Mucosa of gallbladder (tissue), 1 donor: ENCODE results near the gene ZNF646. TPM values are rescaled to one million over a fixed set of nuclear protein-coding genes. Genes with fewer than 3 reads are reported as not detected.
A peak's percentile ranks its signal among the peaks of the same experiment; 100 is the strongest.

Experiments used
- DNase-seq: peaks from one replicate; pipeline ENCODE4 v3.0.0-alpha.2; 2020; ENCODE audit warnings: low spot score
- total RNA-seq: library from RNA; stranded (reverse); gene quantifications from one replicate; pipeline ENCODE4 v1.2.1, GENCODE V29; 2021
- donor health status: DM: no; HTN: no; CAD: no.

The ZNF646 gene
- total RNA-seq, 1 donor from 2014 or later = 26.1 TPM

GRCh38 chr16:31130899-31131298, 56.7 kb downstream of the ZNF646 start:
- DNase-seq = peak; percentile 91

- no peak for DNase-seq
Observed at GRCh38 chr16:31131416-31131815, 57.2 kb downstream of the ZNF646 start.

GRCh38 chr16:31131841-31132271, 57.6 kb downstream of the ZNF646 start:
- DNase-seq = peak; percentile 78

- no peak for DNase-seq
Observed at GRCh38 chr16:31132303-31132979, 58.2 kb downstream of the ZNF646 start.

- DNase-seq = no peak
Observed at GRCh38 chr16:31133046-31133501, 58.9 kb downstream of the ZNF646 start.

Other genes with a start within 250 kb of the ZNF646 start
- 37.8 TPM for gene BCL7C, start 180.3 kb upstream of the ZNF646 start, total RNA-seq
- 11.0 TPM for gene CTF1, start 177.8 kb upstream of the ZNF646 start, total RNA-seq
- gene FBXL19, start 150.8 kb upstream of the ZNF646 start, total RNA-seq = 27.7 TPM
- gene ORAI3, start 125.4 kb upstream of the ZNF646 start, total RNA-seq = 34.4 TPM
- gene SETD1A, start 116.7 kb upstream of the ZNF646 start, total RNA-seq = 17.6 TPM
- gene HSD3B7, start 89.2 kb upstream of the ZNF646 start, total RNA-seq = 30.6 TPM
- 0.58 TPM for gene STX1B, start 63.8 kb upstream of the ZNF646 start, total RNA-seq
- 84.0 TPM for gene STX4, start 40.9 kb upstream of the ZNF646 start, total RNA-seq
- gene ZNF668, start 182 bp upstream of the ZNF646 start, total RNA-seq = 9.2 TPM
- gene PRSS53, start 14.5 kb downstream of the ZNF646 start, total RNA-seq = 4.5 TPM
- gene VKORC1, start 20.4 kb downstream of the ZNF646 start, total RNA-seq = 100 TPM
- gene BCKDK, start 34.0 kb downstream of the ZNF646 start, total RNA-seq = 49.6 TPM
- 67.2 TPM for gene KAT8, start 43.2 kb downstream of the ZNF646 start, total RNA-seq
- 312 TPM for gene PRSS8, start 61.3 kb downstream of the ZNF646 start, total RNA-seq
- 5.7 TPM for gene PRSS36, start 75.6 kb downstream of the ZNF646 start, total RNA-seq
- 208 TPM for gene FUS, start 105.7 kb downstream of the ZNF646 start, total RNA-seq
- 25.1 TPM for gene PYCARD, start 128.3 kb downstream of the ZNF646 start, total RNA-seq
- 0.06 TPM for gene TRIM72, start 139.7 kb downstream of the ZNF646 start, total RNA-seq
- not detected for gene PYDC1, start 142.7 kb downstream of the ZNF646 start, total RNA-seq
- gene ITGAM, start 185.6 kb downstream of the ZNF646 start, total RNA-seq = 14.9 TPM